IPS DF 19.7 (cell line): ENCODE data around the gene HBZ.
"Not testable (repeated sequence)": the region's sequence is repeated elsewhere in the genome, so short reads cannot be mapped to it uniquely, and the experiment has no call there.

Experiments
- DNase-seq: peaks from one replicate; pipeline ENCODE4 v3.0.0-alpha.2; 2013; ENCODE audit warnings: low read depth, low spot score

HBZ gene

GRCh38 chr16:133716-134115 is 18.7 kb upstream of the HBZ start:
- DNase-seq, result no peak

- DNase-seq, result no peak
These were observed 14.4 kb upstream of the HBZ start for GRCh38 chr16:138049-138417.

GRCh38 chr16:140175-140857 is 12.1 kb upstream of the HBZ start:
- no peak for DNase-seq

- DNase-seq, result no peak
These were observed 10.0 kb upstream of the HBZ start for GRCh38 chr16:142405-142967.

- no peak for DNase-seq
These were observed 9.4 kb upstream of the HBZ start for GRCh38 chr16:143047-143446.

GRCh38 chr16:143456-143855 is 9.0 kb upstream of the HBZ start:
- DNase-seq, result no peak

- DNase-seq, result no peak
These were observed 7.6 kb upstream of the HBZ start for GRCh38 chr16:144797-145252.

- no peak for DNase-seq
These were observed 5.8 kb upstream of the HBZ start for GRCh38 chr16:146646-147045.

GRCh38 chr16:149024-149660 is 3.3 kb upstream of the HBZ start:
- no peak for DNase-seq

- DNase-seq, result not testable (repeated sequence)
These were observed 681 bp downstream of the HBZ start for GRCh38 chr16:153129-153521.

- not testable (repeated sequence) for DNase-seq
These were observed 1.2 kb downstream of the HBZ start for GRCh38 chr16:153550-154216.

GRCh38 chr16:154217-155030 is 2.0 kb downstream of the HBZ start:
- no peak for DNase-seq

GRCh38 chr16:155031-155398 is 2.6 kb downstream of the HBZ start:
- no peak for DNase-seq

GRCh38 chr16:159136-159849 is 6.8 kb downstream of the HBZ start:
- no peak for DNase-seq

- DNase-seq, result not testable (repeated sequence)
These were observed 7.8 kb downstream of the HBZ start for GRCh38 chr16:160242-160641.

GRCh38 chr16:160691-161190 is 8.3 kb downstream of the HBZ start:
- no peak for DNase-seq

GRCh38 chr16:162271-162991 is 10.0 kb downstream of the HBZ start:
- no peak for DNase-seq

- DNase-seq, result not testable (repeated sequence)
These were observed 10.7 kb downstream of the HBZ start for GRCh38 chr16:163139-163538.

- DNase-seq, result not testable (repeated sequence)
These were observed 11.3 kb downstream of the HBZ start for GRCh38 chr16:163696-164095.

GRCh38 chr16:164134-164823 is 11.8 kb downstream of the HBZ start:
- DNase-seq, result not testable (repeated sequence)
